ENCODE results near the gene ZNF225. TPM values are rescaled to one million over a fixed set of nuclear protein-coding genes. Genes with fewer than 3 reads are reported as not detected.
A peak's percentile ranks its signal among the peaks of the same experiment; 100 is the strongest.

Gene ZNF225
- 1 to 10 TPM; 2.2 to 6.4 (median 3.3) TPM for polyA plus RNA-seq (ENCODE audit: low read depth in 6 of 6)

- Mint-ChIP-seq H3K4me3 (peak within 1 kb of the TSS; percentile 98 to 100 (median 99)), H3K4me1 (peaks cover 14 to 34% (median 27%) of the 10 kb centered on the region in 3 donors)
- ATAC-seq (ENCODE audit: low read depth in 2 of 2), result peak; percentile 96 to 97
Observed at GRCh38 chr19:44113138-44113783, at the start of gene ZNF225. Gene ZNF225, plus strand, starts transcription at chr19:44113399. Its CDS starts 2,429 bp downstream, at chr19:44115828.

GRCh38 chr19:44066305-44066704 lies 46.9 kb upstream of the ZNF225 start:
- H3K4me3 Mint-ChIP-seq, result no peak overlapping the region
- no peak for DNase-seq
- H3K36me3 Mint-ChIP-seq, result peaks cover 60 to 63% of the 10 kb centered on the region in 2 donors
- ATAC-seq (ENCODE audit: low read depth in 2 of 2), result no peak
- H3K4me1 Mint-ChIP-seq, result peaks cover under 1 to 5% (median 5%) of the 10 kb centered on the region in 3 donors
- H3K9me3 Mint-ChIP-seq, result peaks cover 21 to 73% (median 49%) of the 10 kb centered on the region in 7 donors
- H3K27ac Mint-ChIP-seq, result no peak overlapping the region
- H3K27me3 Mint-ChIP-seq, result peaks cover 0 to 4% (median 0%) of the 10 kb centered on the region in 3 donors

More at GRCh38 chr19:44113138-44113783, at the start of gene ZNF225:
- H3K27ac Mint-ChIP-seq, result peak within 1 kb of the TSS; percentile 74 to 97 (median 94)
- peaks cover 2 to 9% of the 10 kb centered on the region in 2 donors for H3K36me3 Mint-ChIP-seq
- peak; percentile 84 for DNase-seq
- no peaks in the 10 kb centered on the region for H3K27me3 Mint-ChIP-seq
- peaks cover 7 to 33% (median 28%) of the 10 kb centered on the region in 7 donors for H3K9me3 Mint-ChIP-seq

DNA sequence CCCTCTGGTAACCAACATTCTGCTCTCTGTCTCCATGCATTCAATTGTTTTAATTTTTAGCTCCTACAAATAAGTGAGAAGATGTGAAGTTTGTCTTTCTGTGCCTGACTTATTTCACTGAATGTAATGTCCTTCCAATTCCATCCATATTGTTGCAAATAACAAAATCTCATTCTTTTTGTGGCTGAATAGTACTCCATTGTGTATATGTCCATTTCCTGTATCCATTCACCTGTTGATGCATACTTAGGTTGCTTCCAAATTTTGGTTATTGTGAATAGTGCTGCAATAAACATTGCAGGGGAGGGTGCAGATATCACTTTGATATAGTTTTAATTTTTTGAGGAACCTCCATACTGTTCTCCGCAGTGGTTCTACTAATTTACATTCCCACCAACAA lies 43.8 kb upstream of the ZNF225 start:
- Mint-ChIP-seq H3K4me1 (peaks cover 13 to 25% (median 25%) of the 10 kb centered on the region in 3 donors), H3K27me3 (peaks cover 0 to 4% (median 0%) of the 10 kb centered on the region in 3 donors), H3K4me3 (peak overlapping the region in 1 of 8 donors; percentile 1), H3K36me3 (peaks cover 36 to 48% of the 10 kb centered on the region in 2 donors), H3K9me3 (peaks cover 23 to 64% (median 49%) of the 10 kb centered on the region in 7 donors), H3K27ac (no peak overlapping the region)
- no peak for DNase-seq
- ATAC-seq (ENCODE audit: low read depth in 2 of 2), result no peak

GRCh38 chr19:44071824-44072542 lies 41.2 kb upstream of the ZNF225 start, which contains the start of gene ZNF284:
Gene ZNF284, plus strand, starts transcription at chr19:44072159. Its CDS starts 4,231 bp downstream, at chr19:44076390.
- ATAC-seq (ENCODE audit: low read depth in 2 of 2) (peak; percentile 99 to 100), DNase-seq (peak; percentile 84)
- H3K36me3 Mint-ChIP-seq, result peaks cover 29 to 31% of the 10 kb centered on the region in 2 donors
- H3K4me3 Mint-ChIP-seq, result peak within 1 kb of the TSS; percentile 87 to 98 (median 93)
- peaks cover 13 to 25% (median 25%) of the 10 kb centered on the region in 3 donors for H3K4me1 Mint-ChIP-seq
- peak within 1 kb of the TSS; percentile 36 to 94 (median 72) for H3K27ac Mint-ChIP-seq
- peaks cover 13 to 42% (median 33%) of the 10 kb centered on the region in 7 donors for H3K9me3 Mint-ChIP-seq
- H3K27me3 Mint-ChIP-seq, result peaks cover 0 to 4% (median 0%) of the 10 kb centered on the region in 3 donors

DNA sequence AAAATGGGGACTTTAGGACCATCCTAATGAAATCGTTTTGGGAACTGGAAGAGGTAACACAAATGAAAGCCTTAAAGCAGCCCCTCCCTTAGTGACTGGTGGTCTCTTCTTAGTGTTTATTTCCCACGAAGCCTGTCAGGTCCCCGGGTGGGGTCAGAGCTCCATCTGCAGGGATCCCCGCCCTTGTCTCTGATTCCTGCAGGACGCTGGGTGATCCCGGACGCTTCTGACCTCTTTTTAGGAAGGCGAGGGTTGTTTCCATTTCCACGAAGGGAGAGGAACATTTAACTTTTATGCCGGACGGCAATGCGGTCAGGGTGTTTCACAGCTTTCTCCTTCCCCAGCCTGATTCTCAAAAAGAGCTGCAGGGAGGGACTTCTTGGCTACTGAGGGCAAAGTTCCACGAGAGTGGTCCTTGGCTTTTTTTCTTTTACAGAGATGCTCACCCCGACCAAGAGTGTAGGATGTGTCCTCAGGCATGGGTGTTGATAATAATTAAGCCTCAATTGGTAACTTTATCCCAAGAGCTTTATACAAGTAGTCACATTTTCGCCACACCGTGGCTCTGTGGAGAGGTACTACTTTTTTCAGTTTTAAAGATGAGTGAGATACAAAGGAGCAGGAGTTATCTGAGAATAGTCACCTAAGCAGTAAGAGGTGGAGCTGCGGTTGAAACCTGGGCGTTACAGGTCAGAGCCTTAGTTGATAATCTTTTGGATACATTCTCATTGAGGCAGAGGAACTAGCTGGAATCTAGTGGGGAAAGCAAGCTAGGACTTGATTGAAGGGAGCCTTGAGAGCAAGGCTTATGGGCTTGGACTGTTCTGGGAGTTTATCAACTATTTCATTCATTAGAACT lies 40.4 kb upstream of the ZNF225 start:
- no peak for ATAC-seq (ENCODE audit: low read depth in 2 of 2)
- peak overlapping the region; percentile 87 to 98 (median 93) for H3K4me3 Mint-ChIP-seq
- H3K9me3 Mint-ChIP-seq, result peaks cover 11 to 34% (median 28%) of the 10 kb centered on the region in 7 donors
- H3K4me1 Mint-ChIP-seq, result peaks cover 13 to 25% (median 25%) of the 10 kb centered on the region in 3 donors
- no peak for DNase-seq
- H3K36me3 Mint-ChIP-seq, result peaks cover 24 to 26% of the 10 kb centered on the region in 2 donors
- H3K27ac Mint-ChIP-seq, result peak overlapping the region in 2 of 6 donors; percentile 18 to 55
- H3K27me3 Mint-ChIP-seq, result peaks cover 0 to 4% (median 0%) of the 10 kb centered on the region in 3 donors

GRCh38 chr19:44076325-44076724 lies 36.9 kb upstream of the ZNF225 start:
- Mint-ChIP-seq H3K4me1 (peaks cover 12 to 20% (median 19%) of the 10 kb centered on the region in 3 donors), H3K9me3 (peaks cover 3 to 10% (median 5%) of the 10 kb centered on the region in 7 donors), H3K27me3 (no peaks in the 10 kb centered on the region), H3K36me3 (peaks cover 10 to 23% of the 10 kb centered on the region in 2 donors), H3K27ac (no peak overlapping the region), H3K4me3 (no peak overlapping the region)
- DNase-seq, result no peak
- ATAC-seq (ENCODE audit: low read depth in 2 of 2), result no peak

DNA sequence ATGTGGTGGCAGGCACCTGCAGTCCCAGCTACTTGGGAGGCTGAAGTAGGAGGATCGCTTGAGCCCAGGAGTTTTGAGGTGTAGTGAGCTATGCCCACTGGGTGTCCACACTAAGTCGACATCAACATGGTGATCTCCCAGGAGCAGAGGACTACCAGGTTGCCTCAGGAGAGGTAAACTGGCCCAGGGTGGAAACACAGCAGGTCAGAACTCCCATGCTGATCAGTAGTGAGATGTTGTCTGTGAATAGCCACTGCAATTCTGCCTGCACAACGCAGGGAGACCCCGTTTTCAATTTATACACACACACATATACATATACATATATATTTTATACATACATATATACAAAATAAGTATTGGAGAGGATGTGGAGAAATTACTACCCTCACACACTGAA lies 21.1 kb upstream of the ZNF225 start:
- Mint-ChIP-seq H3K36me3 (peaks cover 5 to 9% of the 10 kb centered on the region in 2 donors), H3K4me3 (peak overlapping the region in 1 of 8 donors; percentile 98), H3K9me3 (no peaks in the 10 kb centered on the region), H3K4me1 (peaks cover 11 to 20% (median 16%) of the 10 kb centered on the region in 3 donors), H3K27ac (no peak overlapping the region), H3K27me3 (no peaks in the 10 kb centered on the region)
- ATAC-seq (ENCODE audit: low read depth in 2 of 2) (no peak), DNase-seq (no peak)

DNA sequence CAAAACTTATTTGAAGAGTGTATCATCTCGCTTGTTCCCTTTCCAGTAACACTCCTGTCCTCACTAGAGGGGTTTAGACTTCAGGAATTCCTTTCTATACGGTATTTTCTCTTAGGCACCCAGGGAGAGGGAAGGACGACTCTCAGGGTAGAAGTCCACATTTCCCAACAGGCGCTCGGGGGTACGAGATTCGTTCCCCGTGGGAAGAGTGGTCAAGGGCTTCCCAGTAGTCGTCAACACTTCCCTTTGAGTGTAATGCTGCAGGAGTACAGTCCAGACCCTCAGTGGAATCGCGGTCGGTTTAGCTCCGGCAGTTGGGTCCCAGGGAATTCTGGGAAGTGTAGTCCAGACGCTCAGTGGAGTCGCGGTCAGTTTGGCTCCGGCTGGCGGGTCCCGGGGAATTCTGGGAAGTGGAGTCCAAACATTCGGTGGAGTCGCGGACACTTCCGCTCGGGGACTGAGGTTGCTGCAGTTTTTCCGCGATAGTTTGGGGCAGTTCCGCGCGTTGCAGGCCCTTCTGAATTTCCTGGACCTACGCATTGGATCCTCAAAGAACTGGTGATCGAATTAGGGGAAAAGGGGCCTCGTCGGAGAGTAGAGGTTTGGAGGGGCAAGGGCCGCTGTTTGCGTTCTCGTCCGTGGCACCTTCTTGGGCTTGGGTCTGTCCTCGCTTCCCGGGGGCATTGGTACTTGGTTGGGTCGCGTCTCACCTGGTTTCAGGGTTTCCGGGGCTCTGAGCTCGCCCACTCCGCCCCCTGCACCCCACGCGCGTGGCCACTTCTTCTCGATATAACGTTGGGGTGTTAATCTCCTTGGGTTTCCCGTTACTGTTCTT lies 19.1 kb upstream of the ZNF225 start, which contains the start of gene ZNF224:
ZNF224 (plus strand) TSS at position 431 of the 835 bp plus-strand sequence. CDS start 3,513 bp downstream, outside the sequence.
- DNase-seq, result peak; percentile 77
- ATAC-seq (ENCODE audit: low read depth in 2 of 2), result peak; percentile 87
- Mint-ChIP-seq H3K9me3 (peaks cover 0 to 3% (median 0%) of the 10 kb centered on the region in 7 donors), H3K36me3 (peaks cover 20 to 25% of the 10 kb centered on the region in 2 donors), H3K4me3 (peak within 1 kb of the TSS; percentile 97 to 100 (median 99)), H3K27ac (peak within 1 kb of the TSS; percentile 88 to 96 (median 94)), H3K4me1 (peaks cover 16 to 29% (median 18%) of the 10 kb centered on the region in 3 donors), H3K27me3 (no peaks in the 10 kb centered on the region)

DNA sequence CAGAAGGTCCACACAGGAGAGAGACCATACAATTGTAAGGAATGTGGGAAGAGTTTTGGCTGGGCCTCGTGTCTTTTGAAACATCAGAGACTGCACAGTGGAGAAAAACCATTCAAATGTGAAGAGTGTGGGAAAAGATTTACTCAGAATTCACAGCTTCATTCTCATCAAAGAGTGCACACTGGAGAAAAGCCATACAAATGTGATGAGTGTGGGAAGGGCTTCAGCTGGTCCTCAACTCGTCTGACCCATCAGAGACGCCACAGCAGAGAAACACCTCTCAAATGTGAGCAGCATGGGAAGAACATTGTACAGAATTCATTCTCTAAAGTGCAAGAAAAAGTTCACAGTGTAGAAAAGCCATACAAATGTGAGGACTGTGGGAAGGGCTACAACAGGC lies 5.4 kb upstream of the ZNF225 start:
- H3K27ac Mint-ChIP-seq, result no peak overlapping the region
- ATAC-seq (ENCODE audit: low read depth in 2 of 2) (no peak), DNase-seq (no peak)
- peaks cover 1 to 9% (median 8%) of the 10 kb centered on the region in 3 donors for H3K4me1 Mint-ChIP-seq
- H3K4me3 Mint-ChIP-seq, result peak overlapping the region in 1 of 8 donors; percentile 12
- H3K27me3 Mint-ChIP-seq, result no peaks in the 10 kb centered on the region
- peaks cover 23 to 74% (median 63%) of the 10 kb centered on the region in 7 donors for H3K9me3 Mint-ChIP-seq
- peaks cover 42 to 43% of the 10 kb centered on the region in 2 donors for H3K36me3 Mint-ChIP-seq

DNA sequence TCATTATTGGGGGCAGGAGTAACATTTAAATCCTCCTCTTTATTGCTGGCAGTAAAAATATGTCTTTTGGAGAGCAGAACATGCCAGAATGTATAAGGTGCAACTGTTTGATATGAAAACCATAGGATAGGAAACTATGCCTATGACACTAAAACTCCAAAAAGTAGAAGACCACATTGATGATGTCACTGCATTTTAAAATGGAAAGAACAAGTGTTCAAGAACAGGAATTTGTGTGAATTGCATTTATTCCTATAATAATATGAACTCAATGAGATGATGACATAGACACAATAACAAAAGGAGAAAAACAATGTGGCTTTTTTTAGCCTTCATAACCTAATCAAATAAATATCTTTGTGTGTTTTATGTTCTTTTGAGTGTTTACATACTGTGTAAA lies 3.7 kb upstream of the ZNF225 start:
- DNase-seq, result no peak
- H3K9me3 Mint-ChIP-seq, result peaks cover 21 to 63% (median 55%) of the 10 kb centered on the region in 7 donors
- peaks cover 25 to 30% of the 10 kb centered on the region in 2 donors for H3K36me3 Mint-ChIP-seq
- peaks cover 8 to 25% (median 21%) of the 10 kb centered on the region in 3 donors for H3K4me1 Mint-ChIP-seq
- ATAC-seq (ENCODE audit: low read depth in 2 of 2), result no peak
- H3K4me3 Mint-ChIP-seq, result peak overlapping the region in 1 of 8 donors; percentile 66
- H3K27ac Mint-ChIP-seq, result no peak overlapping the region
- no peaks in the 10 kb centered on the region for H3K27me3 Mint-ChIP-seq

- ATAC-seq (ENCODE audit: low read depth in 2 of 2) (no peak), DNase-seq (no peak)
- H3K4me1 Mint-ChIP-seq, result peaks cover 14 to 34% (median 27%) of the 10 kb centered on the region in 3 donors
- peaks cover 17 to 46% (median 40%) of the 10 kb centered on the region in 7 donors for H3K9me3 Mint-ChIP-seq
- no peaks in the 10 kb centered on the region for H3K27me3 Mint-ChIP-seq
- peaks cover 13 to 14% of the 10 kb centered on the region in 2 donors for H3K36me3 Mint-ChIP-seq
- H3K4me3 Mint-ChIP-seq, result peak overlapping the region in 7 of 8 donors; percentile 59 to 100 (median 99)
- peak overlapping the region in 1 of 6 donors; percentile 71 for H3K27ac Mint-ChIP-seq
Observed at GRCh38 chr19:44111910-44112463, 1.2 kb upstream of the ZNF225 start.

All from naive B cell (primary cell).